Measurements from ENCODE around the gene SFXN4. TPM values are rescaled to one million over a fixed set of nuclear protein-coding genes. Genes with fewer than 3 reads are reported as not detected.

The SFXN4 gene
- total RNA-seq, 3 donors from 2014 or later: 14.6 to 25.2 (median 18.6) TPM

- intact Hi-C loops (cut with DNase I; ENCODE audit: low total_unique reads): no loop called here
- Histone ChIP-seq H3K27ac (peak overlapping the region in 1 of 2 donors; percentile 81), H3K4me1 (peaks cover 0 to 4% of the 10 kb centered on the region in 2 donors), H3K4me3 (peak overlapping the region; percentile 79 to 98 (median 92)), H3K36me3 (no peaks in the 10 kb centered on the region), H3K27me3 (no peaks in the 10 kb centered on the region), H3K9me3 (no peaks in the 10 kb centered on the region)
- TF ChIP-seq POLR2A (IDR thresholded peaks at IDR 0.05): no peak
- TF ChIP-seq POLR2AphosphoS5 (IDR thresholded peaks at IDR 0.05): no peak
- no peak for TF ChIP-seq CTCF (IDR thresholded peaks at IDR 0.05)
- DNase-seq (ENCODE audit: low spot score in 2 of 2): no peak
These were observed 60.9 kb downstream of the SFXN4 start for GRCh38 chr10:119104654-119105015.

- peak; percentile 68 to 79 for DNase-seq (ENCODE audit: low spot score in 2 of 2)
- TF ChIP-seq POLR2A (IDR thresholded peaks at IDR 0.05) (no peak), POLR2AphosphoS5 (IDR thresholded peaks at IDR 0.05) (peak in 1 of 3 donors; percentile 62), CTCF (IDR thresholded peaks at IDR 0.05) (no peak)
- peak within 1 kb of the TSS; percentile 70 to 81 for H3K27ac ChIP-seq
These were observed 61.4 kb downstream of the SFXN4 start, which contains the start of gene DENND10 for GRCh38 chr10:119103903-119104653. TSS of gene DENND10 (plus strand) at chr10:119104113. CDS start at chr10:119104143, 30 bp downstream.

GRCh38 chr10:119103241-119103902, 62.1 kb downstream of the SFXN4 start:
- intact Hi-C loops (cut with DNase I; ENCODE audit: low total_unique reads): no loop called here
- DNase-seq (ENCODE audit: low spot score in 2 of 2): no peak
- peaks cover 0 to 4% of the 10 kb centered on the region in 2 donors for H3K4me1 ChIP-seq
- H3K36me3 ChIP-seq: no peaks in the 10 kb centered on the region
- peak overlapping the region; percentile 70 to 81 for H3K27ac ChIP-seq
- no peaks in the 10 kb centered on the region for H3K27me3 ChIP-seq
- TF ChIP-seq POLR2AphosphoS5 (IDR thresholded peaks at IDR 0.05) (no peak), CTCF (IDR thresholded peaks at IDR 0.05) (no peak), POLR2A (IDR thresholded peaks at IDR 0.05) (no peak)
- no peaks in the 10 kb centered on the region for H3K9me3 ChIP-seq
- peak overlapping the region in 2 of 3 donors; percentile 92 to 98 for H3K4me3 ChIP-seq

More at GRCh38 chr10:119103903-119104653, 61.4 kb downstream of the SFXN4 start, which contains the start of gene DENND10:
- H3K36me3 ChIP-seq: no peaks in the 10 kb centered on the region
- intact Hi-C loops (cut with DNase I; ENCODE audit: low total_unique reads): no loop called here
- peaks cover 0 to 4% of the 10 kb centered on the region in 2 donors for H3K4me1 ChIP-seq
- peak within 1 kb of the TSS; percentile 79 to 98 (median 92) for H3K4me3 ChIP-seq
- H3K9me3 ChIP-seq: no peaks in the 10 kb centered on the region
- no peaks in the 10 kb centered on the region for H3K27me3 ChIP-seq

- Histone ChIP-seq H3K27me3 (no peaks in the 10 kb centered on the region), H3K36me3 (no peaks in the 10 kb centered on the region), H3K4me1 (peaks cover 0 to 4% of the 10 kb centered on the region in 2 donors), H3K4me3 (peak overlapping the region in 2 of 3 donors; percentile 42 to 47), H3K27ac (peak overlapping the region; percentile 26 to 76), H3K9me3 (no peaks in the 10 kb centered on the region)
- intact Hi-C loops (cut with DNase I; ENCODE audit: low total_unique reads): no loop called here
- TF ChIP-seq POLR2A (IDR thresholded peaks at IDR 0.05): no peak
- no peak for TF ChIP-seq CTCF (IDR thresholded peaks at IDR 0.05)
- TF ChIP-seq POLR2AphosphoS5 (IDR thresholded peaks at IDR 0.05): peak in 1 of 3 donors; percentile 31
- peak in 1 of 2 donors; percentile 30 for DNase-seq (ENCODE audit: low spot score in 2 of 2)
These were observed 64.0 kb downstream of the SFXN4 start for GRCh38 chr10:119101366-119102098.
